ENCODE results near the gene SULT1A2.
"Not testable (repeated sequence)": the region's sequence is repeated elsewhere in the genome, so short reads cannot be mapped to it uniquely, and the experiment has no call there.

GRCh38 chr16:28595451-28595850 lies 1.4 kb downstream of the SULT1A2 start:
- not testable (repeated sequence) for TF ChIP-seq ZNF557 (CRISPR knock-in tag; IDR thresholded peaks at IDR 0.05); JUN (CRISPR knock-in tag; IDR thresholded peaks at IDR 0.05); NR3C1 (CRISPR knock-in tag; IDR thresholded peaks at IDR 0.05); POLR2AphosphoS5 (IDR thresholded peaks at IDR 0.05; ENCODE audit: low read depth, low read length); MED8 (CRISPR knock-in tag; IDR thresholded peaks at IDR 0.05; ENCODE audit: insufficient replicate concordance); EP300 (IDR thresholded peaks at IDR 0.05; ENCODE audit: low read depth in 2 of 2, low read length in 2 of 2); EP300 (CRISPR knock-in tag; IDR thresholded peaks at IDR 0.05; ENCODE audit: borderline replicate concordance); GLMP (CRISPR knock-in tag; IDR thresholded peaks at IDR 0.05; ENCODE audit: borderline replicate concordance); STAT6 (CRISPR knock-in tag; IDR thresholded peaks at IDR 0.05; ENCODE audit: borderline replicate concordance); ZIK1 (CRISPR knock-in tag; IDR thresholded peaks at IDR 0.05; ENCODE audit: borderline replicate concordance, low read depth); SP1 (IDR thresholded peaks at IDR 0.05); SP1 (CRISPR knock-in tag; IDR thresholded peaks at IDR 0.05); ZNF333 (CRISPR knock-in tag; IDR thresholded peaks at IDR 0.05; ENCODE audit: borderline replicate concordance)
